Hepatocyte (in vitro differentiated cells): Measurements from ENCODE around the gene TMEM52B. TPM values are rescaled to one million over a fixed set of nuclear protein-coding genes. Genes with fewer than 3 reads are reported as not detected.
"Not testable (repeated sequence)": the region's sequence is repeated elsewhere in the genome, so short reads cannot be mapped to it uniquely, and the experiment has no call there.

Experiments
- DNase-seq: peaks from one replicate; pipeline ENCODE4 v3.0.0-alpha.2; 2016; ENCODE audit warnings: low spot score
- H2AFZ ChIP-seq: fragments of 200-600 bp; sonication (generic); 2 replicates; pipeline ENCODE4 v1.6.0; 2016; ENCODE audit warnings: antibody characterized with exemption, mild to moderate bottlenecking
- H3K27ac ChIP-seq: fragments of 200-600 bp; sonication (generic); 2 replicates; pipeline ENCODE4 v1.5.1; 2016; ENCODE audit warnings: mild to moderate bottlenecking
- H3K27me3 ChIP-seq: fragments of 200-600 bp; sonication (generic); 2 replicates; pipeline ENCODE4 v1.6.1; 2016
- H3K36me3 ChIP-seq: fragments of 200-600 bp; sonication (generic); replicated peaks from 2 replicates; pipeline ENCODE4 v1.5.1; 2016; ENCODE audit warnings: low read depth; ENCODE audit not compliant: insufficient read depth
- H3K4me1 ChIP-seq: fragments of 200-600 bp; sonication (generic); 2 replicates; pipeline ENCODE4 v1.5.1; 2016; ENCODE audit warnings: mild to moderate bottlenecking, moderate library complexity; ENCODE audit not compliant: insufficient read depth
- H3K4me2 ChIP-seq: fragments of 200-600 bp; sonication (generic); 2 replicates; pipeline ENCODE4 v1.6.0; 2016
- H3K4me3 ChIP-seq: fragments of 200-600 bp; sonication (generic); 2 replicates; pipeline ENCODE4 v1.5.1; 2016; ENCODE audit warnings: mild to moderate bottlenecking
- H3K79me2 ChIP-seq: fragments of 200-600 bp; sonication (generic); 2 replicates; pipeline ENCODE4 v1.6.0; 2017; ENCODE audit warnings: mild to moderate bottlenecking
- H3K9me2 ChIP-seq: fragments of 200-600 bp; sonication (generic); replicated peaks from 2 replicates; pipeline ENCODE4 v1.6.0; 2017; ENCODE audit warnings: mild to moderate bottlenecking; ENCODE audit not compliant: insufficient read depth
- H3K9me3 ChIP-seq: fragments of 200-600 bp; sonication (generic); 2 replicates; pipeline ENCODE4 v1.5.1; 2016; ENCODE audit warnings: low read depth, mild to moderate bottlenecking
- H4K20me1 ChIP-seq: fragments of 200-600 bp; sonication (generic); 2 replicates; pipeline ENCODE4 v1.6.0; 2016; ENCODE audit warnings: mild to moderate bottlenecking; ENCODE audit not compliant: insufficient read depth, poor library complexity, severe bottlenecking
- CTCF ChIP-seq: fragments of 200-600 bp; sonication (generic); IDR thresholded peaks from 2 replicates; pipeline ENCODE4 v1.5.1; 2016; ENCODE audit warnings: antibody characterized with exemption, mild to moderate bottlenecking; ENCODE audit not compliant: poor library complexity
- EZH2 ChIP-seq: fragments of 200-600 bp; sonication (generic); IDR thresholded peaks from 2 replicates; pipeline ENCODE4 v1.6.1; 2016; ENCODE audit warnings: antibody characterized with exemption, mild to moderate bottlenecking, borderline replicate concordance
- EZH2phosphoT487 ChIP-seq: fragments of 200-600 bp; sonication (generic); IDR thresholded peaks from one replicate; pipeline ENCODE4 v1.6.1; 2018; ENCODE audit warnings: antibody characterized with exemption, mild to moderate bottlenecking, low read depth, moderate library complexity; ENCODE audit not compliant: unreplicated experiment, severe bottlenecking
- WGBS: methylation state at CpG from one replicate; pipeline ENCODE4 v1.1.6; 2016; ENCODE audit warnings: low lambda C conversion rate; ENCODE audit errors: missing lambda C conversion rate; 5-methylcytosine and 5-hydroxymethylcytosine counted together
- polyA plus RNA-seq: library from polyadenylated mRNA; unstranded; fragments of >200 nt; fragmentation: Nextera tagmentation; extraction: Ambion mirVana; gene quantifications from 2 replicates; pipeline ENCODE4 v1.2.1, GENCODE V29; 2016
- total RNA-seq: library from RNA; depleted of rRNA; stranded (reverse); fragments of >200 nt; gene quantifications from 2 replicates; pipeline ENCODE4 v1.2.3, GENCODE V29; 2014

TMEM52B gene
- total and polyA plus RNA-seq, 2 experiments from 2014 or later = 0.03 to 1.8 TPM

- Histone ChIP-seq H3K27me3 (no peaks in the 10 kb centered on the region), H3K9me3 (no peaks in the 10 kb centered on the region), H4K20me1 (peaks cover 4% of the 10 kb centered on the region), H3K4me3 (no peak overlapping the region), H3K4me1 (no peaks in the 10 kb centered on the region), H3K27ac (no peak overlapping the region), H3K79me2 (no peaks in the 10 kb centered on the region), H2AFZ (no peak overlapping the region), H3K4me2 (no peak overlapping the region), H3K36me3 (no peaks in the 10 kb centered on the region), H3K9me2 (no peaks in the 10 kb centered on the region)
- 90% methylated on average over 5 of the region's 5 CpGs for WGBS
- TF ChIP-seq EZH2 (no peak), CTCF (no peak), EZH2phosphoT487 (no peak)
- DNase-seq = no peak
Measured at GRCh38 chr12:10223208-10223607, 44.4 kb downstream of the TMEM52B start.

GRCh38 chr12:10225426-10225825 is 46.6 kb downstream of the TMEM52B start:
- H3K9me2 ChIP-seq, H3K79me2 ChIP-seq, H3K4me1 ChIP-seq, H2AFZ ChIP-seq, H3K36me3 ChIP-seq, H3K4me3 ChIP-seq, H3K27ac ChIP-seq, H4K20me1 ChIP-seq, DNase-seq, H3K27me3 ChIP-seq, H3K4me2 ChIP-seq, H3K9me3 ChIP-seq: not testable (repeated sequence)
- WGBS = 97% methylated on average over 18 of the region's 26 CpGs

GRCh38 chr12:10226086-10226485 is 47.3 kb downstream of the TMEM52B start:
- H3K4me1 ChIP-seq = no peaks in the 10 kb centered on the region
- no peak overlapping the region for H2AFZ ChIP-seq
- peaks cover 4% of the 10 kb centered on the region for H4K20me1 ChIP-seq
- H3K27ac ChIP-seq = no peak overlapping the region
- no peaks in the 10 kb centered on the region for H3K9me2 ChIP-seq
- H3K4me3 ChIP-seq = no peak overlapping the region
- H3K36me3 ChIP-seq = no peaks in the 10 kb centered on the region
- no peaks in the 10 kb centered on the region for H3K9me3 ChIP-seq
- no peak for DNase-seq
- WGBS = 97% methylated on average over 6 of the region's 6 CpGs
- H3K79me2 ChIP-seq = no peaks in the 10 kb centered on the region
- TF ChIP-seq EZH2phosphoT487 = no peak
- TF ChIP-seq EZH2 = no peak
- no peak for TF ChIP-seq CTCF
- H3K4me2 ChIP-seq = no peak overlapping the region
- H3K27me3 ChIP-seq = no peaks in the 10 kb centered on the region

- no peaks in the 10 kb centered on the region for H3K9me2 ChIP-seq
- no peak for TF ChIP-seq CTCF
- no peak for TF ChIP-seq EZH2phosphoT487
- no peak for TF ChIP-seq EZH2
- H3K79me2 ChIP-seq = no peaks in the 10 kb centered on the region
- no peak for DNase-seq
- no peaks in the 10 kb centered on the region for H3K9me3 ChIP-seq
- H3K27me3 ChIP-seq = no peaks in the 10 kb centered on the region
- no peak overlapping the region for H3K4me3 ChIP-seq
- 100% methylated on average over 1 of the region's 1 CpG for WGBS
- no peaks in the 10 kb centered on the region for H3K36me3 ChIP-seq
- H3K27ac ChIP-seq = no peak overlapping the region
- no peaks in the 10 kb centered on the region for H3K4me1 ChIP-seq
- H3K4me2 ChIP-seq = no peak overlapping the region
- H4K20me1 ChIP-seq = no peaks in the 10 kb centered on the region
- H2AFZ ChIP-seq = no peak overlapping the region
Measured at GRCh38 chr12:10226731-10227130, 47.9 kb downstream of the TMEM52B start.
